NCI-H345 (cell line): ENCODE data around the gene RPS23.

Source experiments
- DNase-seq: peaks from one replicate; lab custom pipeline; 2025; lab: John Stamatoyannopoulos, UW

Gene RPS23

DNA sequence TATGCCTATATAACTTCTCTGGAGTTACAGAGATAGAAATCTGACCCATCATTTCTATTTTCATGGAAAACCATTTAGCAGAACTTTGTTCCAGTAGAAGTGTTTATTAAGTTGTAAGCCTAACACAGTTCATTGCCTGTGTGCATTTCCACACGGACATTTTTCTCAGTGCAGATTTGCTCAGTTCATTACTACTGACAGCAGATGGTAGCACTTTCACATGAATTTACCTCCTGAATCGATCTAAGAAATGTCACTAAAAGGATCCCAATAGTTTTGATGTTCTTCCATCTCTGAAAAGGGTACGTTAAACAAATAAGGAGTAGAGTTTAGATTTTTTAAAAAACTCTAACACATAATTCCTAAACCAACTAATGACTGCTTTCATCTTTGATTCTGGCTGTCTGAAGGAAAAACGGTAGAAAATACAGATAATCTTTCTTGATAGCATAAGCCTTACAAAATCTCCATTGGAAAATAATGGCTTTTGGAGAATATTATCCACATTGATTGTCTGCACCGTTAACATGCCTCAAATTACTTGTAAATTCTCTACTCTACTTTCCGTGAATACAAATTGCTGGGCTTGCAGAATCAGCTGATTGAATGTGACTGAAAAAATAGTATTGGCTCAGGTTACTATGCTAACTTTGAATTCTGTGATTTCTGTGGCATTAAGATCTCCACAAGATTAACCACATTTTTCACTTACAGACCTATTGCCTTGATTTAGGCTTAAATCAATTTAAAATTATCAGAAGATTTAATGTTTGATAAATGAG, 33.1 kb downstream of the RPS23 start:
- no peak for DNase-seq

DNA sequence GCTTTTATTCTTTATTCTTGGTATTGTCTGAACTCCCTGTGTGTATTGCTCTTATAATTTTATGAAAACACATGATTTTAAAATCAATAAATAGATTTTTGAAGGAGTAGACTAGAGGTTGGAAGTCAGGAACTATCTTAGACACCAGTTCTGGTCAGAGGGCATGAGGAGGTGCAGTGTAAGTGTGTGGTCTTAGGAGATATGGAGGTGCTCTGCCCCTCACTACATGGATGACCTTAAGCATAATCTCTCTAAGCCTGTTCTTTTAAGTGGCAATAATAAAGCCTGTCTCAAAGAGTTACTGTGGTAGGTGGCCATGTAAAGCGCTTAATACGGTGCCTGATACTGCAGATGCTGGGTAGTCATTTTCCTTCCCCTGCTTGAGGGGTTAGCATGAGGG, 34.0 kb downstream of the RPS23 start:
- no peak for DNase-seq

DNA sequence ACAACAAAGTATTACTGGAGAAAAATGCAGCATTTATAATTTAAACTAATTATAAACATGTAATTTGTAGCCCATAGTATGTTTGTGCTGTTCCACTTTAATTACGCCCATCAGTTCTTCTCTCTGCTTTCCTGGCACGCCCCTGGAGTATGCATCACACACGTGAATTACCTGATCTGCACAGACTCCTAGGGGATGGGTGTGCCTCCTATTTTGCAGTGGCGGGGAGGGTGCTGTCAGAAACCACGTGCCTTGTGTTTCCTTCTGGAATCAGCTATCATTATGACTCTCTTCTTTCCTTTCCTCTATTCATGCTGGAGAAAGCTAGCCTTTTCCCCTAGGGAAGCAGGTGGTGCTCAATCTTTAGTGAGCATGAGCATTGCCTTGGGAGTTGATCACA, 43.3 kb downstream of the RPS23 start:
- DNase-seq: no peak

DNA sequence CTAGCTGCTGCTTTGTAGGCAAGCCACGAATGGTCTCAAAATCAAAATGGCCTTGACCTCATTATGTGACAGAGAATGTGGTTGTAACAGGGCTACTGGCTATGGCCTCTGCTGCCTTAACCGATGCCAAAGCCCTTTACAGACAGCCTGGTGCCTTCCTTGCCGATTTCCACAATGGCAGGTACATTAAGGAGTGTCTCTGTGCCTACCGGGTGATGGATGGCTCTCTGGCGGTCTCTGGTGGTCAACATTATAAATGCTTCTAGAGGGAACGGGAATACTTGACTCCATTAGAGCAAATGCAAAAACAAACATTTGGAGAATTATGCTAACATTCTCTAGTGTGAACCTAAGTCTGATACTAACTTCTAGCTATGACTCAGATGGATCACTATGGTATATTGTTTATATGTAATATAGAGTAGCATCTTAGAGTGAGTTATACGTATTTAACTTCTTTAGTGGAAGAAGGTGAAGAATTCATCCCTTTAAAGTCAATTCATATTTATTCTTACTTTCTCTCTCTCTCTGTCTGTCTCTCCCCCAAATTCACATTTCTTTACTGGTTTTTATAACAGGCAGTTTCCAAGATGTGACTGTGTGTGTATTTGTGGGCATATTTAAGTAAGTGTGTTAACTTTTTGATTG, 52.5 kb downstream of the RPS23 start:
- DNase-seq: peak; percentile 50
